Embryonic facial prominence (tissue), 1 donor: ENCODE measurements around the gene TBC1D5.

ENCODE experiments used
- DNase-seq: peaks from one replicate; pipeline ENCODE4 v3.0.0-alpha.2; 2016; ENCODE audit errors: extremely low spot score

The TBC1D5 gene

GRCh38 chr3:17302774-17303173 lies 439.7 kb downstream of the TBC1D5 start:
- DNase-seq = no peak

- no peak for DNase-seq
These were observed 440.3 kb downstream of the TBC1D5 start for GRCh38 chr3:17302170-17302569.

GRCh38 chr3:17301271-17301670 lies 441.2 kb downstream of the TBC1D5 start:
- DNase-seq = no peak

- no peak for DNase-seq
These were observed 442.0 kb downstream of the TBC1D5 start for GRCh38 chr3:17300441-17300840.

- no peak for DNase-seq
These were observed 444.4 kb downstream of the TBC1D5 start for GRCh38 chr3:17298038-17298437.

- no peak for DNase-seq
These were observed 449.9 kb downstream of the TBC1D5 start for GRCh38 chr3:17292556-17292955.

GRCh38 chr3:17290894-17291293 lies 451.5 kb downstream of the TBC1D5 start:
- DNase-seq = no peak

- no peak for DNase-seq
These were observed 453.5 kb downstream of the TBC1D5 start for GRCh38 chr3:17288839-17289399.

- DNase-seq = no peak
These were observed 455.3 kb downstream of the TBC1D5 start for GRCh38 chr3:17287006-17287689.

- DNase-seq = no peak
These were observed 464.4 kb downstream of the TBC1D5 start for GRCh38 chr3:17278006-17278405.

- no peak for DNase-seq
These were observed 475.6 kb downstream of the TBC1D5 start for GRCh38 chr3:17266846-17267245.

GRCh38 chr3:17261627-17262369 lies 480.6 kb downstream of the TBC1D5 start:
- DNase-seq = no peak

- no peak for DNase-seq
These were observed 482.2 kb downstream of the TBC1D5 start for GRCh38 chr3:17260257-17260656.

GRCh38 chr3:17259685-17260084 lies 482.7 kb downstream of the TBC1D5 start:
- DNase-seq = no peak

GRCh38 chr3:17258823-17259436 lies 483.5 kb downstream of the TBC1D5 start:
- no peak for DNase-seq

- DNase-seq = no peak
These were observed 485.2 kb downstream of the TBC1D5 start for GRCh38 chr3:17257269-17257668.

- DNase-seq = no peak
These were observed 498.8 kb downstream of the TBC1D5 start for GRCh38 chr3:17243621-17244020.

GRCh38 chr3:17239417-17239816 lies 503.0 kb downstream of the TBC1D5 start:
- DNase-seq = no peak

- DNase-seq = no peak
These were observed 504.4 kb downstream of the TBC1D5 start for GRCh38 chr3:17238023-17238422.

- no peak for DNase-seq
These were observed 507.1 kb downstream of the TBC1D5 start for GRCh38 chr3:17235310-17235709.

- DNase-seq = no peak
These were observed 508.0 kb downstream of the TBC1D5 start for GRCh38 chr3:17234382-17234781.

- DNase-seq = peak; percentile 33
These were observed 509.0 kb downstream of the TBC1D5 start for GRCh38 chr3:17233398-17233800.

GRCh38 chr3:17232442-17232841 lies 510.0 kb downstream of the TBC1D5 start:
- no peak for DNase-seq
